Measurements from ENCODE around the gene KCNQ1. TPM values are rescaled to one million over a fixed set of nuclear protein-coding genes. Genes with fewer than 3 reads are reported as not detected.

Gene KCNQ1
- total and polyA plus RNA-seq, 2 experiments from 2014 or later = 0.45 to 0.87 TPM

DNA sequence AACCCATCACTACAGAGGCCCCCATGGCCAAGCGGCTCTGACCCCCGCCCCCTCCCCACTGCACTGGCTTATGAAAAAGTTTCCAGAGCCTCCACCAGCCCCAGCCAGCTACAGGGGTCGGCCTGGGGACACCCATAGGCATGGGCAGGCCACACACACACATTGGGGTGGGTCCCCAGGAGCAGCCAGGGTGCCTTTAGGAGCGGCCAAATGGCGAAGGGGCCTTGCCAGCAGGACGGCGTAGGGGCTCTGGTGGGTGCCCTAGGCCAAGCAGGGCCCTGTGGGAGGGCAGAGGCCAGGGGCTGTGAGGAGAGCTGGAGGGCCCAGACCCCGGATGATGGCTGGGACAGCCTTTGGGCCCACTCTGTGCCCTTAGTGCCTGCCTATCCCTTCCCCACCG lies 34.2 kb upstream of the KCNQ1 start (continued):
- TF ChIP-seq, protein P1, sequence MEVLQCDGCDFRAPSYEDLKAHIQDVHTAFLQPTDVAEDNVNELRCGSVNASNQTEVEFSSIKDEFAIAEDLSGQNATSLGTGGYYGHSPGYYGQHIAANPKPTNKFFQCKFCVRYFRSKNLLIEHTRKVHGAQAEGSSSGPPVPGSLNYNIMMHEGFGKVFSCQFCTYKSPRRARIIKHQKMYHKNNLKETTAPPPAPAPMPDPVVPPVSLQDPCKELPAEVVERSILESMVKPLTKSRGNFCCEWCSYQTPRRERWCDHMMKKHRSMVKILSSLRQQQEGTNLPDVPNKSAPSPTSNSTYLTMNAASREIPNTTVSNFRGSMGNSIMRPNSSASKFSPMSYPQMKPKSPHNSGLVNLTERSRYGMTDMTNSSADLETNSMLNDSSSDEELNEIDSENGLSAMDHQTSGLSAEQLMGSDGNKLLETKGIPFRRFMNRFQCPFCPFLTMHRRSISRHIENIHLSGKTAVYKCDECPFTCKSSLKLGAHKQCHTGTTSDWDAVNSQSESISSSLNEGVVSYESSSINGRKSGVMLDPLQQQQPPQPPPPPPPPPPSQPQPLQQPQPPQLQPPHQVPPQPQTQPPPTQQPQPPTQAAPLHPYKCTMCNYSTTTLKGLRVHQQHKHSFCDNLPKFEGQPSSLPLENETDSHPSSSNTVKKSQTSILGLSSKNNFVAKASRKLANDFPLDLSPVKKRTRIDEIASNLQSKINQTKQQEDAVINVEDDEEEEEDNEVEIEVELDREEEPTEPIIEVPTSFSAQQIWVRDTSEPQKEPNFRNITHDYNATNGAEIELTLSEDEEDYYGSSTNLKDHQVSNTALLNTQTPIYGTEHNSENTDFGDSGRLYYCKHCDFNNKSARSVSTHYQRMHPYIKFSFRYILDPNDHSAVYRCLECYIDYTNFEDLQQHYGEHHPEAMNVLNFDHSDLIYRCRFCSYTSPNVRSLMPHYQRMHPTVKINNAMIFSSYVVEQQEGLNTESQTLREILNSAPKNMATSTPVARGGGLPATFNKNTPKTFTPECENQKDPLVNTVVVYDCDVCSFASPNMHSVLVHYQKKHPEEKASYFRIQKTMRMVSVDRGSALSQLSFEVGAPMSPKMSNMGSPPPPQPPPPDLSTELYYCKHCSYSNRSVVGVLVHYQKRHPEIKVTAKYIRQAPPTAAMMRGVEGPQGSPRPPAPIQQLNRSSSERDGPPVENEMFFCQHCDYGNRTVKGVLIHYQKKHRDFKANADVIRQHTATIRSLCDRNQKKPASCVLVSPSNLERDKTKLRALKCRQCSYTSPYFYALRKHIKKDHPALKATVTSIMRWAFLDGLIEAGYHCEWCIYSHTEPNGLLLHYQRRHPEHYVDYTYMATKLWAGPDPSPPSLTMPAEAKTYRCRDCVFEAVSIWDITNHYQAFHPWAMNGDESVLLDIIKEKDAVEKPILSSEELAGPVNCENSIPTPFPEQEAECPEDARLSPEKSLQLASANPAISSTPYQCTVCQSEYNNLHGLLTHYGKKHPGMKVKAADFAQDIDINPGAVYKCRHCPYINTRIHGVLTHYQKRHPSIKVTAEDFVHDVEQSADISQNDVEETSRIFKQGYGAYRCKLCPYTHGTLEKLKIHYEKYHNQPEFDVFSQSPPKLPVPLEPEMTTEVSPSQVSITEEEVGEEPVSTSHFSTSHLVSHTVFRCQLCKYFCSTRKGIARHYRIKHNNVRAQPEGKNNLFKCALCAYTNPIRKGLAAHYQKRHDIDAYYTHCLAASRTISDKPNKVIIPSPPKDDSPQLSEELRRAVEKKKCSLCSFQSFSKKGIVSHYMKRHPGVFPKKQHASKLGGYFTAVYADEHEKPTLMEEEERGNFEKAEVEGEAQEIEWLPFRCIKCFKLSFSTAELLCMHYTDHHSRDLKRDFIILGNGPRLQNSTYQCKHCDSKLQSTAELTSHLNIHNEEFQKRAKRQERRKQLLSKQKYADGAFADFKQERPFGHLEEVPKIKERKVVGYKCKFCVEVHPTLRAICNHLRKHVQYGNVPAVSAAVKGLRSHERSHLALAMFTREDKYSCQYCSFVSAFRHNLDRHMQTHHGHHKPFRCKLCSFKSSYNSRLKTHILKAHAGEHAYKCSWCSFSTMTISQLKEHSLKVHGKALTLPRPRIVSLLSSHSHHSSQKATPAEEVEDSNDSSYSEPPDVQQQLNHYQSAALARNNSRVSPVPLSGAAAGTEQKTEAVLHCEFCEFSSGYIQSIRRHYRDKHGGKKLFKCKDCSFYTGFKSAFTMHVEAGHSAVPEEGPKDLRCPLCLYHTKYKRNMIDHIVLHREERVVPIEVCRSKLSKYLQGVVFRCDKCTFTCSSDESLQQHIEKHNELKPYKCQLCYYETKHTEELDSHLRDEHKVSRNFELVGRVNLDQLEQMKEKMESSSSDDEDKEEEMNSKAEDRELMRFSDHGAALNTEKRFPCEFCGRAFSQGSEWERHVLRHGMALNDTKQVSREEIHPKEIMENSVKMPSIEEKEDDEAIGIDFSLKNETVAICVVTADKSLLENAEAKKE (CRISPR knock-in tag; IDR thresholded peaks at IDR 0.05) = no peak
- TF ChIP-seq, protein P2, sequence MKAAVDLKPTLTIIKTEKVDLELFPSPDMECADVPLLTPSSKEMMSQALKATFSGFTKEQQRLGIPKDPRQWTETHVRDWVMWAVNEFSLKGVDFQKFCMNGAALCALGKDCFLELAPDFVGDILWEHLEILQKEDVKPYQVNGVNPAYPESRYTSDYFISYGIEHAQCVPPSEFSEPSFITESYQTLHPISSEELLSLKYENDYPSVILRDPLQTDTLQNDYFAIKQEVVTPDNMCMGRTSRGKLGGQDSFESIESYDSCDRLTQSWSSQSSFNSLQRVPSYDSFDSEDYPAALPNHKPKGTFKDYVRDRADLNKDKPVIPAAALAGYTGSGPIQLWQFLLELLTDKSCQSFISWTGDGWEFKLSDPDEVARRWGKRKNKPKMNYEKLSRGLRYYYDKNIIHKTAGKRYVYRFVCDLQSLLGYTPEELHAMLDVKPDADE (IDR thresholded peaks at IDR 0.05) = no peak
- TF ChIP-seq, protein P3, sequence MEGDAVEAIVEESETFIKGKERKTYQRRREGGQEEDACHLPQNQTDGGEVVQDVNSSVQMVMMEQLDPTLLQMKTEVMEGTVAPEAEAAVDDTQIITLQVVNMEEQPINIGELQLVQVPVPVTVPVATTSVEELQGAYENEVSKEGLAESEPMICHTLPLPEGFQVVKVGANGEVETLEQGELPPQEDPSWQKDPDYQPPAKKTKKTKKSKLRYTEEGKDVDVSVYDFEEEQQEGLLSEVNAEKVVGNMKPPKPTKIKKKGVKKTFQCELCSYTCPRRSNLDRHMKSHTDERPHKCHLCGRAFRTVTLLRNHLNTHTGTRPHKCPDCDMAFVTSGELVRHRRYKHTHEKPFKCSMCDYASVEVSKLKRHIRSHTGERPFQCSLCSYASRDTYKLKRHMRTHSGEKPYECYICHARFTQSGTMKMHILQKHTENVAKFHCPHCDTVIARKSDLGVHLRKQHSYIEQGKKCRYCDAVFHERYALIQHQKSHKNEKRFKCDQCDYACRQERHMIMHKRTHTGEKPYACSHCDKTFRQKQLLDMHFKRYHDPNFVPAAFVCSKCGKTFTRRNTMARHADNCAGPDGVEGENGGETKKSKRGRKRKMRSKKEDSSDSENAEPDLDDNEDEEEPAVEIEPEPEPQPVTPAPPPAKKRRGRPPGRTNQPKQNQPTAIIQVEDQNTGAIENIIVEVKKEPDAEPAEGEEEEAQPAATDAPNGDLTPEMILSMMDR (conservative IDR thresholded peaks at IDR 0.05; ENCODE audit: low read depth in 2 of 2) = no peak
- TF ChIP-seq POLR2AphosphoS5 (IDR thresholded peaks at IDR 0.05; ENCODE audit: low read depth) = no peak

DNA sequence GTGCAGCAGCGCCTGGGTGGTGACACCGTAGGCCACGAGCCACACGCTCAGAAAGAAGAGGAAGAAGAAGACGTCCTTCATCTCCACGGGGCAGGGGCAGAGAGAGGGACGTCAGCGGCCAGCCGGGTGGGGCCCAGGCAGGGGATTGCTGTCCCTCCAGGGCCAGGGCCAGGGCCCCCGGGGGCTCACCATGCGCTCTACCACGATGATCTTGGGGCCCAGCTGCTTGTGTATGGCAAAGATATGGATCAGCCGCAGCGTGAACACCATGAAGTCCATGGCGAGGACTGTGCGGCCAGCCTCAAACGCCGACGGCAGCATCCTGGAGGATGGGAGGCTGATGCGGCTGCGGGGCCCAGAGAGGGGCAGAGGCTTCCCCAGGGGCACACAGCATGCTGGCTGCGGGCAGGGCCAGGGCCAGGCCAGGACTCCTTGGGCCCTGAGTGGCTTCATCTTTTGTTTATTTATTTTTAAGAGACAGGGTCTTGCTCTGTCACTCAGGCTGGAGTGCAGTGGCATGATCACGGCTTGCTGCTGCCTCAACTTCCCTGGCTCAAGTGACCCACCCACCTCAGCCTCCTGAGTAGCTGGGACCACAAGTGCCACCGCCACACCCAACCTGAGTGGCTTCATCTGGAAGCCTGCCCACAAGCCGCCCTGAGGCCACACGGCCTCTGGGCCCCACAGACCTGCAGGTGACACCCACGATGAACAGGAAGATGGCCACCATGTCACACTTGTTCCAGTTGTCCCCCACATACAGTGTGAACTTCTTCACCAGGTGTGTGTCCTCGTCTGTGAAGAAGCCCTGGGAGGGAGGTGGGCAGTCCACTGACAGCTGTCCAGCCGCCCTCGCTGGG lies 33.1 kb upstream of the KCNQ1 start:
- Histone ChIP-seq H3K4me3 (no peak overlapping the region), H3K36me3 (ENCODE audit: insufficient read depth) (no peaks in the 10 kb centered on the region), H3K4me2 (no peak overlapping the region), H2AFZ (no peak overlapping the region), H3K79me2 (replicated peaks; ENCODE audit: insufficient read depth) (no peaks in the 10 kb centered on the region), H3K4me1 (ENCODE audit: insufficient read depth) (no peaks in the 10 kb centered on the region), H3K9me2 (ENCODE audit: insufficient read depth) (no peaks in the 10 kb centered on the region), H3K27me3 (ENCODE audit: insufficient read depth) (no peaks in the 10 kb centered on the region), H3K27ac (ENCODE audit: low read depth) (no peak overlapping the region), H4K20me1 (replicated peaks; ENCODE audit: insufficient read depth) (no peaks in the 10 kb centered on the region), H3F3A (replicated peaks; ENCODE audit: low read depth) (no peaks in the 10 kb centered on the region)
- no peaks in the 10 kb centered on the region for H3K9me3 Mint-ChIP-seq
- ATAC-seq (no peak), DNase-seq (ENCODE audit: low spot score) (no peak)
- peaks cover 6% of the 10 kb centered on the region for H3K27me3 Mint-ChIP-seq (ENCODE audit: insufficient read depth, low read depth, poor library complexity)
- no peak overlapping the region for H3K27ac Mint-ChIP-seq
- no peak overlapping the region for H3K4me3 Mint-ChIP-seq
- no peaks in the 10 kb centered on the region for H3K4me1 Mint-ChIP-seq
- H3K36me3 Mint-ChIP-seq (ENCODE audit: low read depth) = no peaks in the 10 kb centered on the region
- no peak for TF ChIP-seq STAT1 (IDR thresholded peaks at IDR 0.05; ENCODE audit: unreplicated experiment)
- TF ChIP-seq NANOG (IDR thresholded peaks at IDR 0.05; ENCODE audit: borderline replicate concordance) = no peak
- TF ChIP-seq, protein P3 (conservative IDR thresholded peaks at IDR 0.05; ENCODE audit: low read depth in 2 of 2) = no peak
- no peak for TF ChIP-seq ZNF114 (CRISPR knock-in tag; IDR thresholded peaks at IDR 0.05)
- TF ChIP-seq, protein P2 (IDR thresholded peaks at IDR 0.05) = no peak

Measured in GM23338 (cell line).